Measurements from ENCODE around the gene MME.

DNA sequence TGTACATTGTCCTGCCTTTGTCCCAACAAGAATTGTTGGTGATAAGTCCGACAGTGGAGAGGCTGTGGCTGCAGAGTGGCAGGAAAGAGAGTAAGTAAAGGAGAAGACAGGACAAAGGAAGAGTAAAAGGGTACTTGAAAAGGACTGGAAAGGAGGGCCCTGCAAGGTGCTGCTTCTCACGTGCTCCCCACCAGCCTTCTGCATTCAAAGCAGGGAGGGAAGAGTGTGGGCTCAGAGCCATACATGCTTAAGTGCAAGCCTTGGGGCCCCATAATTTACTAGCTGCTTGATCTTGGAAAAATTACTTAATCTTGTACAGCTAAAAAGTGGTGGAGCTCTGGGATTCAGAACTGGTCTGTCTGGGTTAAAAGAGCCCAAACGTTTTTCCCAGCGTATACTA, 29.9 kb downstream of the MME start:
- TF ChIP-seq, protein P1, sequence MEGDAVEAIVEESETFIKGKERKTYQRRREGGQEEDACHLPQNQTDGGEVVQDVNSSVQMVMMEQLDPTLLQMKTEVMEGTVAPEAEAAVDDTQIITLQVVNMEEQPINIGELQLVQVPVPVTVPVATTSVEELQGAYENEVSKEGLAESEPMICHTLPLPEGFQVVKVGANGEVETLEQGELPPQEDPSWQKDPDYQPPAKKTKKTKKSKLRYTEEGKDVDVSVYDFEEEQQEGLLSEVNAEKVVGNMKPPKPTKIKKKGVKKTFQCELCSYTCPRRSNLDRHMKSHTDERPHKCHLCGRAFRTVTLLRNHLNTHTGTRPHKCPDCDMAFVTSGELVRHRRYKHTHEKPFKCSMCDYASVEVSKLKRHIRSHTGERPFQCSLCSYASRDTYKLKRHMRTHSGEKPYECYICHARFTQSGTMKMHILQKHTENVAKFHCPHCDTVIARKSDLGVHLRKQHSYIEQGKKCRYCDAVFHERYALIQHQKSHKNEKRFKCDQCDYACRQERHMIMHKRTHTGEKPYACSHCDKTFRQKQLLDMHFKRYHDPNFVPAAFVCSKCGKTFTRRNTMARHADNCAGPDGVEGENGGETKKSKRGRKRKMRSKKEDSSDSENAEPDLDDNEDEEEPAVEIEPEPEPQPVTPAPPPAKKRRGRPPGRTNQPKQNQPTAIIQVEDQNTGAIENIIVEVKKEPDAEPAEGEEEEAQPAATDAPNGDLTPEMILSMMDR (IDR thresholded peaks at IDR 0.05; ENCODE audit: low read depth, low read length): no peak
- no peak for TF ChIP-seq EZH2phosphoT487 (IDR thresholded peaks at IDR 0.05; ENCODE audit: low read depth)
